ENCODE results near the gene GMDS. TPM values are rescaled to one million over a fixed set of nuclear protein-coding genes. Genes with fewer than 3 reads are reported as not detected.

GMDS gene
- total and polyA plus RNA-seq, 2 of the 8 experiments (the other 6 are each of a cell fraction or from before 2014, with no cell fraction given): 16.8 to 50.0 TPM

GRCh38 chr6:2063547-2063946, 181.9 kb downstream of the GMDS start:
- Histone ChIP-seq H3K4ac (replicated peaks; ENCODE audit: insufficient read length, low read depth, low read length) (no peak overlapping the region), H3K9ac (replicated peaks in 1 of 4; ENCODE audit: extremely low read depth in 1 of 4, low read depth in 3 of 4, low read length in 3 of 4) (no peak overlapping the region), H3K79me1 (ENCODE audit: low read depth, low read length) (no peaks in the 10 kb centered on the region), H3K4me1 (replicated peaks in 1 of 4; ENCODE audit: control insufficient read depth in 3 of 4, insufficient read depth in 4 of 4, low read length in 3 of 4) (peaks cover 0 to 3% (median 1%) of the 10 kb centered on the region in 4 experiments; a peak in 3 of 7 replicates), H2AFZ (ENCODE audit: low read length) (no peak overlapping the region), H4K5ac (ENCODE audit: insufficient read length, low read depth, low read length) (no peak overlapping the region), H3K18ac (ENCODE audit: extremely low read depth, low read length) (no peak overlapping the region), H3K79me2 (ENCODE audit: control insufficient read depth in 1 of 2, insufficient read depth in 2 of 2, low read length in 2 of 2) (no peaks in the 10 kb centered on the region), H3K36me3 (ENCODE audit: control insufficient read depth in 2 of 4, insufficient read depth in 4 of 4, low read length in 3 of 4) (no peaks in the 10 kb centered on the region), H3K9me3 (ENCODE audit: insufficient read depth in 2 of 2, low read depth in 1 of 2, low read length in 1 of 2) (no peaks in the 10 kb centered on the region), H3K23ac (ENCODE audit: insufficient read length) (no peak overlapping the region), H4K91ac (replicated peaks; ENCODE audit: insufficient read length, low read length) (no peak overlapping the region), H2BK5ac (ENCODE audit: low read depth, low read length) (no peak overlapping the region), H2BK20ac (ENCODE audit: low read length) (no peak overlapping the region), H3K27ac (ENCODE audit: low read depth, low read length) (no peak overlapping the region), H2BK120ac (replicated peaks; ENCODE audit: low read depth, low read length) (no peak overlapping the region), H4K20me1 (replicated peaks in 1 of 2; ENCODE audit: control insufficient read depth in 1 of 2, insufficient read depth in 2 of 2, low read length in 2 of 2) (no peaks in the 10 kb centered on the region), H3K4me3 (ENCODE audit: extremely low read depth in 1 of 4, insufficient read depth in 2 of 4, low read depth in 3 of 4, low read length in 4 of 4) (no peak overlapping the region), H2BK12ac (ENCODE audit: low read depth, low read length) (no peak overlapping the region), H3K14ac (ENCODE audit: insufficient read length) (no peak overlapping the region), H2AK5ac (ENCODE audit: low read depth, low read length) (no peak overlapping the region), H3K4me2 (ENCODE audit: insufficient read depth in 1 of 2, low read depth in 2 of 2, low read length in 2 of 2) (no peak overlapping the region), H2BK15ac (ENCODE audit: low read length) (no peak overlapping the region), H3K23me2 (ENCODE audit: low read depth, low read length) (0 out of 2 replicates have a peak, but pooled peaks cover 2% of the 10 kb centered on the region), H4K8ac (ENCODE audit: extremely low read depth, insufficient read depth, low read length) (no peak overlapping the region), H3K56ac (replicated peaks; ENCODE audit: insufficient read length, low read depth, low read length) (no peak overlapping the region), H3K27me3 (replicated peaks in 1 of 4; ENCODE audit: control insufficient read depth in 3 of 4, extremely low read depth in 1 of 4, insufficient read depth in 3 of 4, low read length in 3 of 4) (no peaks in the 10 kb centered on the region)
- FAIRE-seq (no peak), DNase-seq (ENCODE audit: low read depth in 1 of 2, low spot score in 2 of 2) (no peak)
- CTCF ChIA-PET (ENCODE audit: partially characterized antibody): no interaction called here
- POLR2A ChIA-PET (ENCODE audit: partially characterized antibody): no interaction called here
- 90% methylated on average over 3 of the region's 3 CpGs; no CpG with 5 or more reads in 1 of the 2 experiments for WGBS, 2 experiments (ENCODE audit: extremely low coverage in 1 of 2, insufficient coverage in 1 of 2, insufficient read length in 1 of 2, insufficient replicate concordance in 2 of 2, low coverage in 1 of 2, low lambda C conversion rate in 2 of 2, missing lambda C conversion rate in 1 of 2)
- no peak for TF ChIP-seq CBX8 (IDR thresholded peaks at IDR 0.05; ENCODE audit: borderline replicate concordance, low read depth, low read length)
- TF ChIP-seq MAX (IDR thresholded peaks at IDR 0.05): no peak
- no peak for TF ChIP-seq CHD2 (IDR thresholded peaks at IDR 0.05; ENCODE audit: low read length)
- no peak for TF ChIP-seq RXRA (IDR thresholded peaks at IDR 0.05; ENCODE audit: insufficient read depth, low read depth, low read length)
- TF ChIP-seq JUN (IDR thresholded peaks at IDR 0.05; ENCODE audit: low read depth, low read length): no peak
- TF ChIP-seq MAFK (IDR thresholded peaks at IDR 0.05; ENCODE audit: low read depth, low read length): no peak
- TF ChIP-seq POLR2A (IDR thresholded peaks at IDR 0.05; ENCODE audit: control extremely low read depth in 1 of 2, low read depth in 2 of 2, low read length in 2 of 2): no peak
- TF ChIP-seq TAF1 (IDR thresholded peaks at IDR 0.05; ENCODE audit: low read depth, low read length): no peak
- no peak for TF ChIP-seq CHD1 (IDR thresholded peaks at IDR 0.05; ENCODE audit: low read depth, low read length)
- TF ChIP-seq YY1 (IDR thresholded peaks at IDR 0.05; ENCODE audit: low read depth, low read length): no peak
- TF ChIP-seq BRCA1 (IDR thresholded peaks at IDR 0.05; ENCODE audit: low read depth, low read length): no peak
- TF ChIP-seq SIX5 (IDR thresholded peaks at IDR 0.05; ENCODE audit: low read depth, low read length): no peak
- no peak for TF ChIP-seq POU5F1 (IDR thresholded peaks at IDR 0.05; ENCODE audit: low read depth, low read length)
- TF ChIP-seq GABPA (IDR thresholded peaks at IDR 0.05; ENCODE audit: borderline replicate concordance, insufficient read depth, low read length): no peak
